CD4-positive, CD25-positive, alpha-beta regulatory T cell (primary cell): ENCODE results near the gene PLCB2. TPM values are rescaled to one million over a fixed set of nuclear protein-coding genes. Genes with fewer than 3 reads are reported as not detected.

ENCODE experiments used
- ATAC-seq, 2 donors: fragments of 150-1000 bp; cut with Tn5 transposase; one replicate each; pipeline ENCODE4 v1.10.0; 2021; ENCODE audit warnings: low read depth in 2 of 2, moderate number of reproducible peaks in 2 of 2, moderate library complexity in 1 of 2
- DNase-seq, 3 donors: peaks; one replicate each; pipeline versions ENCODE4 v3.0.0 to v3.0.0-alpha.2; 2012 to 2022; ENCODE audit warnings: mixed read lengths in 1 of 3
- H3K27ac ChIP-seq: one replicate; pipeline ENCODE4 v1.7.0; 2013; ENCODE audit warnings: mild to moderate bottlenecking, low read length; ENCODE audit not compliant: insufficient read depth, poor library complexity, severe bottlenecking
- H3K27me3 ChIP-seq: one replicate; pipeline ENCODE4 v1.7.0; 2013; ENCODE audit warnings: low read length; ENCODE audit not compliant: control insufficient read depth, insufficient read depth
- H3K36me3 ChIP-seq: one replicate; pipeline ENCODE4 v1.7.0; 2013; ENCODE audit warnings: mild to moderate bottlenecking, low read length, moderate library complexity; ENCODE audit not compliant: control insufficient read depth, insufficient read depth
- H3K4me1 ChIP-seq: 2 replicates; pipeline ENCODE4 v1.7.0; 2013; ENCODE audit warnings: mild to moderate bottlenecking, low read length; ENCODE audit not compliant: insufficient read depth, control insufficient read depth, poor library complexity, severe bottlenecking
- H3K4me3 ChIP-seq: one replicate; pipeline ENCODE4 v1.7.0; 2013; ENCODE audit warnings: low read depth, mild to moderate bottlenecking, low read length, moderate library complexity
- H3K9me3 ChIP-seq, 2 experiments: 1 replicate in 1 of 2; 2 replicates in 1 of 2; pipeline ENCODE4 v1.7.0; 2013; ENCODE audit warnings: low read length in 2 of 2, mild to moderate bottlenecking in 1 of 2, moderate library complexity in 1 of 2; ENCODE audit not compliant: control insufficient read depth in 2 of 2
- H3K27ac Mint-ChIP-seq, 3 donors: one replicate each; pipeline ENCODE4 v1.8.0; 2020 to 2022; ENCODE audit warnings: mild to moderate bottlenecking in 3 of 3, mixed read lengths in 3 of 3, moderate library complexity in 2 of 3
- H3K27me3 Mint-ChIP-seq: one replicate; pipeline ENCODE4 v1.8.0; 2022; ENCODE audit warnings: mild to moderate bottlenecking, mixed read lengths
- H3K36me3 Mint-ChIP-seq: one replicate; pipeline ENCODE4 v1.8.0; 2020; ENCODE audit warnings: mixed read lengths
- H3K4me1 Mint-ChIP-seq, 4 donors: one replicate each; pipeline ENCODE4 v1.8.0; 2020 to 2022; ENCODE audit warnings: mixed read lengths in 4 of 4, mild to moderate bottlenecking in 1 of 4
- H3K4me3 Mint-ChIP-seq, 4 donors: one replicate each; pipeline ENCODE4 v1.8.0; 2020 to 2022; ENCODE audit warnings: mild to moderate bottlenecking in 4 of 4, mixed read lengths in 4 of 4, moderate library complexity in 3 of 4
- H3K9me3 Mint-ChIP-seq, 7 donors: one replicate each; pipeline ENCODE4 v1.8.0; 2020 to 2022; ENCODE audit warnings: mixed read lengths in 7 of 7, mild to moderate bottlenecking in 3 of 7, moderate library complexity in 2 of 7
- polyA plus RNA-seq, 4 donors: library from polyadenylated mRNA; unstranded; fragments of 300-500 nt; fragmentation: Illumina TruSeq; gene quantifications; one replicate each; pipeline ENCODE4 v1.2.3, GENCODE V29; 2021
- total RNA-seq: library from RNA; stranded (reverse); gene quantifications from one replicate; pipeline ENCODE4 v1.2.3, GENCODE V29; 2022

The PLCB2 gene
- total and polyA plus RNA-seq, 5 donors from 2014 or later = 17.3 to 305 (median 21.3) TPM

DNA sequence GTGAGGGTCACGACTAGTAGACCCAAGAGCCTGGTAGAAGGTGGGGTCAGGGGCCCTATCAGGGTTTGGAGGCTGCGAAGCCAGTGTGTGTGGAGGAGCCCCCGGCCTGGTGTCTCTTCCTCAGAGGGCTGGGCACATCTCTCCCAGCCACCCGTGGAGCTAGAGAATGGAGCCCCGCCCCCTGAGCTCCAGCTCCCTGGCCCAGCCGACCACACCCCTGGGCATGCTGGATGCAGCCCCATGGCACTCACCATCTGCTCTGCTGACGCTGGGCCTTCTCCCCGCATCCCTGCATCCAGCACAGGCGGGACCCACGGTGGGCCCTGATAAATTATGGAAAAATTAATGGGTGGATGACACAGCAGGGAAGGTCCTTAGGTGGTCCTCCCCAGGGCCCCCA is 42.4 kb downstream of the PLCB2 start:
- Mint-ChIP-seq H3K36me3 (no peaks in the 10 kb centered on the region), H3K4me1 (no peaks in the 10 kb centered on the region), H3K27me3 (peaks cover 6% of the 10 kb centered on the region), H3K9me3 (no peaks in the 10 kb centered on the region), H3K4me3 (no peak overlapping the region), H3K27ac (no peak overlapping the region)
- H3K27ac ChIP-seq = no peak overlapping the region
- no peak overlapping the region for H3K4me3 ChIP-seq
- no peaks in the 10 kb centered on the region for H3K9me3 ChIP-seq
- no peaks in the 10 kb centered on the region for H3K4me1 ChIP-seq
- ATAC-seq (no peak), DNase-seq (no peak)
- no peaks in the 10 kb centered on the region for H3K27me3 ChIP-seq
- H3K36me3 ChIP-seq = no peaks in the 10 kb centered on the region

- Histone ChIP-seq H3K27ac (no peak overlapping the region), H3K4me3 (no peak overlapping the region), H3K36me3 (no peaks in the 10 kb centered on the region), H3K9me3 (no peaks in the 10 kb centered on the region), H3K27me3 (no peaks in the 10 kb centered on the region), H3K4me1 (no peaks in the 10 kb centered on the region)
- Mint-ChIP-seq H3K27ac (peak overlapping the region in 1 of 3 donors; percentile 13), H3K36me3 (no peaks in the 10 kb centered on the region), H3K4me3 (no peak overlapping the region), H3K4me1 (no peaks in the 10 kb centered on the region), H3K27me3 (peaks cover 6% of the 10 kb centered on the region), H3K9me3 (no peaks in the 10 kb centered on the region)
- ATAC-seq (no peak), DNase-seq (no peak)
These were observed 43.2 kb downstream of the PLCB2 start for GRCh38 chr15:40264321-40265153.

DNA sequence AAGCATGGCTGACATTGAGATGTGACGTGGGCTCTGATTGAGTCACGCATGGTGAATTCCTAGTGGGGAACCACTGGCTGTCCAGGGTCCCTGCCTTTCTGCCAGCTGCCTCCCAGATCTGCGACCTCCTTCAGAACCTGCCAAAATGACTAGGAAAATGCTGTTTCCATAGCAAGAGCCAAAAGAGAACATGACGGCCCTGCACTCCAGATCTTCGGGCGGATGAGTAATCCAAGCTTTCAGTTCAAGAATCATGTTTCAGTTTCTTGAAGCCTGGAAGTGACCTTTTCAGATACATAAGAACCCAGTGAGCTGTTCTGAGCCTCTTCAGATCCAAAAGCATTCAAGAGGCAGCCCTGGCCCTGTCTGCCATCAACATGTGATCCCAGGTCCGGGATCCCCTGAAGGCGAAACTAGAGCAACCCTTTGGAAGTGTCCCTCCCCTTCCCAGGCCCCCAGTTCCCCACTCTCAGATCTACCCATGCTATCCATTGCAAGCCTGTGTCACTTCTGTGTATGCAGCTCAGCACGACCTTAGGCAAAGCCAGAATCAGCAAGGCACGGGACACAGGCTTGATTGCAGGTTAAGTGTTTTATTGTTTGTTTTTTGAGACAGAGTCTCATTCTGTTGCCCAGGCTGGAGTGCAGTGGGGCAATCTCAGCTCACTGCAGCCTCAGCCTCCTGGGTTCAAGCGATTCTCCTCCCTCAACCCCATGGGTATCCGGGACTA is 44.5 kb downstream of the PLCB2 start:
- Mint-ChIP-seq H3K36me3 (no peaks in the 10 kb centered on the region), H3K27me3 (peaks cover 6% of the 10 kb centered on the region), H3K9me3 (no peaks in the 10 kb centered on the region), H3K4me1 (no peaks in the 10 kb centered on the region), H3K27ac (no peak overlapping the region), H3K4me3 (no peak overlapping the region)
- Histone ChIP-seq H3K27me3 (no peaks in the 10 kb centered on the region), H3K4me3 (no peak overlapping the region), H3K36me3 (no peaks in the 10 kb centered on the region), H3K4me1 (no peaks in the 10 kb centered on the region), H3K27ac (no peak overlapping the region), H3K9me3 (no peaks in the 10 kb centered on the region)
- no peak for ATAC-seq
- DNase-seq = no peak

GRCh38 chr15:40259021-40259420 is 48.7 kb downstream of the PLCB2 start:
- peaks cover 25% of the 10 kb centered on the region for H3K27me3 Mint-ChIP-seq
- Histone ChIP-seq H3K4me1 (no peaks in the 10 kb centered on the region), H3K36me3 (no peaks in the 10 kb centered on the region), H3K27me3 (peaks cover 4% of the 10 kb centered on the region), H3K4me3 (no peak overlapping the region), H3K27ac (no peak overlapping the region), H3K9me3 (no peaks in the 10 kb centered on the region)
- H3K36me3 Mint-ChIP-seq = no peaks in the 10 kb centered on the region
- H3K9me3 Mint-ChIP-seq = no peaks in the 10 kb centered on the region
- no peak for DNase-seq
- H3K27ac Mint-ChIP-seq = no peak overlapping the region
- H3K4me3 Mint-ChIP-seq = no peak overlapping the region
- ATAC-seq = no peak
- peaks cover 0 to under 1% (median 0%) of the 10 kb centered on the region in 4 donors for H3K4me1 Mint-ChIP-seq

- no peak overlapping the region for H3K4me3 Mint-ChIP-seq
- H3K27me3 Mint-ChIP-seq = peaks cover 30% of the 10 kb centered on the region
- Histone ChIP-seq H3K27ac (no peak overlapping the region), H3K9me3 (no peaks in the 10 kb centered on the region), H3K27me3 (peaks cover 5% of the 10 kb centered on the region), H3K4me1 (no peaks in the 10 kb centered on the region), H3K4me3 (no peak overlapping the region), H3K36me3 (no peaks in the 10 kb centered on the region)
- ATAC-seq = no peak
- H3K27ac Mint-ChIP-seq = no peak overlapping the region
- DNase-seq = no peak
- no peaks in the 10 kb centered on the region for H3K36me3 Mint-ChIP-seq
- H3K9me3 Mint-ChIP-seq = no peaks in the 10 kb centered on the region
- H3K4me1 Mint-ChIP-seq = peaks cover 0 to 4% (median 0%) of the 10 kb centered on the region in 4 donors
These were observed 49.2 kb downstream of the PLCB2 start for GRCh38 chr15:40258544-40258943.

DNA sequence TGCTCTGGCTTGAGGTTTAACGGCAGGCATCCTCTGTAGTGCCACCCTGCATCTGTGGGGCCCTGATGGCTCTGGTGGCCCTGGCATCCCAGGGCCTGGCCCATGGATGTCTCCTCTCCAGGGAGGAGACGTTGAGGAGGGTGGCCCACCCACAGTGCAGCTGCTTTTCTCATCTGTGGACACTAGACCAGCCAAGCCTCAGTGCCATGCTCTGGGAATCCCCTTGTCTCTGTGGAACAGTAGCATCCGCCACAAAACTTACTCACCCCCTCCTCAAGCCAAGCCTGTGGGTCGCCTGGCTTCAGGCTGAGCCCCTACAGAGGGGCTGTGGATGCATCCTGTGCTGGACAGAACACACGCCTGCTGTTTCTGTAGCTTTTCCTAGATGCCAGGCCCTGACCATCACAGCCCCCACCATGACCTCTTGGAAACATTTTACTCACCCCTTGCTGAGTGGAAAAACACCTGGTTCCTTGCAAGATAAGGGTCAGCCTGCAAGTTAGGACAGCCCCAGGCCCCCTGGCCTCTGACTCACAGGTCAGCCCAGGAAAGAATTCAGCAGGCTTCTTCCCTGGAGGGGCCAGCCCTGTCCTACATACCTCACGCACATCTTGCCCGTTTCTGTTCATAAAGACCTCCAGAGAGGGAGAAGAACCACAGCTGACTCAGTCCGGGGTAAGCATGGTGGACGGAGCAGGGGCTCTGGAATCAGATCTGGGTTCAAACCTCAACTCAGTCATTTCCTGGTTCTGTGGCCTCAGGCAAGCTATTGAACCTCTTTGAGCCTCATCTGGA is 49.9 kb downstream of the PLCB2 start:
- H3K27me3 ChIP-seq = peaks cover 6% of the 10 kb centered on the region
- Mint-ChIP-seq H3K27ac (no peak overlapping the region), H3K9me3 (no peaks in the 10 kb centered on the region), H3K36me3 (no peaks in the 10 kb centered on the region), H3K4me3 (no peak overlapping the region), H3K4me1 (peaks cover 0 to 9% (median 0%) of the 10 kb centered on the region in 4 donors), H3K27me3 (peaks cover 33% of the 10 kb centered on the region)
- no peak overlapping the region for H3K27ac ChIP-seq
- DNase-seq = no peak
- no peak overlapping the region for H3K4me3 ChIP-seq
- ATAC-seq = no peak
- no peaks in the 10 kb centered on the region for H3K36me3 ChIP-seq
- peaks cover 6% of the 10 kb centered on the region for H3K4me1 ChIP-seq
- no peaks in the 10 kb centered on the region for H3K9me3 ChIP-seq

GRCh38 chr15:40256638-40257235 is 51.0 kb downstream of the PLCB2 start:
- Histone ChIP-seq H3K4me1 (peaks cover 16% of the 10 kb centered on the region), H3K9me3 (no peaks in the 10 kb centered on the region), H3K27ac (no peak overlapping the region), H3K4me3 (no peak overlapping the region), H3K27me3 (peaks cover 6% of the 10 kb centered on the region), H3K36me3 (no peaks in the 10 kb centered on the region)
- Mint-ChIP-seq H3K4me3 (no peak overlapping the region), H3K27me3 (peaks cover 35% of the 10 kb centered on the region), H3K36me3 (no peaks in the 10 kb centered on the region), H3K9me3 (no peaks in the 10 kb centered on the region), H3K27ac (no peak overlapping the region), H3K4me1 (peaks cover 0 to 9% (median 0%) of the 10 kb centered on the region in 4 donors)
- ATAC-seq (peak in 1 of 2 donors; percentile 36), DNase-seq (no peak)
